H1 (cell line): ENCODE data around the gene CHMP1B. TPM values are rescaled to one million over a fixed set of nuclear protein-coding genes. Genes with fewer than 3 reads are reported as not detected.

ENCODE experiments used
- CTCF ChIA-PET: fragments of 300-600 bp; sonication (Branson Sonifier 250); formaldehyde crosslinking; loops from one replicate; lab custom pipeline; 2021; ENCODE audit not compliant: partially characterized antibody; lab: Charles Lee
- POLR2A ChIA-PET: fragments of 300-600 bp; sonication (Branson Sonifier 250); formaldehyde crosslinking; loops from one replicate; lab custom pipeline; 2021; ENCODE audit warnings: inconsistent platforms; ENCODE audit not compliant: partially characterized antibody; lab: Charles Lee
- DNase-seq, 2 experiments: peaks; one replicate each; pipeline versions ENCODE4 v3.0.0 to v3.0.0-alpha.2; 2010 to 2022; ENCODE audit warnings: low spot score in 2 of 2, low read depth in 1 of 2, mixed read lengths in 1 of 2
- FAIRE-seq: peaks from 2 replicates; lab custom pipeline; 2011; peaks lifted over from hg19 to GRCh38; lab: Jason Lieb, UNC
- H2AFZ ChIP-seq: 2 replicates; pipeline ENCODE4 v1.8.1; 2012; ENCODE audit warnings: low read length, inconsistent platforms
- H2AK5ac ChIP-seq: 2 replicates; pipeline ENCODE4 v1.6.1; 2013; ENCODE audit warnings: low read depth, low read length
- H2BK120ac ChIP-seq: replicated peaks from 2 replicates; pipeline ENCODE3; 2013; ENCODE audit warnings: low read depth, low read length, inconsistent platforms
- H2BK12ac ChIP-seq: 2 replicates; pipeline ENCODE4 v1.6.1; 2013; ENCODE audit warnings: low read depth, low read length
- H2BK15ac ChIP-seq: 2 replicates; pipeline ENCODE4 v1.6.1; 2013; ENCODE audit warnings: low read length
- H2BK20ac ChIP-seq: 2 replicates; pipeline ENCODE4 v1.6.1; 2013; ENCODE audit warnings: low read length
- H2BK5ac ChIP-seq: 2 replicates; pipeline ENCODE4 v1.6.1; 2013; ENCODE audit warnings: low read depth, low read length
- H3K14ac ChIP-seq: 2 replicates; pipeline ENCODE4 v1.6.1; 2013; ENCODE audit warnings: inconsistent platforms; ENCODE audit not compliant: insufficient read length
- H3K18ac ChIP-seq: 2 replicates; pipeline ENCODE4 v1.6.1; 2013; ENCODE audit warnings: low read length; ENCODE audit errors: extremely low read depth
- H3K23ac ChIP-seq: 2 replicates; pipeline ENCODE4 v1.6.1; 2013; ENCODE audit warnings: inconsistent platforms; ENCODE audit not compliant: insufficient read length
- H3K23me2 ChIP-seq: 2 replicates; pipeline ENCODE4 v1.6.1; 2013; ENCODE audit warnings: low read depth, low read length
- H3K27ac ChIP-seq: 2 replicates; pipeline ENCODE4 v1.6.1; 2011; ENCODE audit warnings: low read depth, low read length, inconsistent platforms
- H3K27me3 ChIP-seq, 4 experiments: replicated peaks in 1 of 4; 1 replicate in 1 of 4; 2 replicates in 3 of 4; pipeline versions ENCODE4 v1.6.1 to v1.8.1; 2011 to 2013; ENCODE audit warnings: low read length in 3 of 4, mild to moderate bottlenecking in 3 of 4, inconsistent platforms in 2 of 4, mixed read lengths in 2 of 4, moderate library complexity in 1 of 4; ENCODE audit not compliant: control insufficient read depth in 3 of 4, insufficient read depth in 3 of 4; ENCODE audit errors: extremely low read depth in 1 of 4
- H3K36me3 ChIP-seq, 4 experiments: 2 replicates each; pipeline versions ENCODE4 v1.6.1 to v1.8.1; 2011 to 2013; ENCODE audit warnings: mild to moderate bottlenecking in 4 of 4, low read length in 3 of 4, moderate library complexity in 2 of 4, control low read depth in 1 of 4, inconsistent platforms in 1 of 4; ENCODE audit not compliant: insufficient read depth in 4 of 4, control insufficient read depth in 2 of 4
- H3K4ac ChIP-seq: replicated peaks from 2 replicates; pipeline ENCODE3; 2013; ENCODE audit warnings: low read length, low read depth, mixed read lengths, inconsistent platforms; ENCODE audit not compliant: insufficient read length
- H3K4me1 ChIP-seq, 4 experiments: replicated peaks in 1 of 4; 1 replicate in 1 of 4; 2 replicates in 3 of 4; pipeline versions ENCODE4 v1.6.1 to v1.8.1; 2011 to 2013; ENCODE audit warnings: low read length in 3 of 4, inconsistent platforms in 2 of 4, mixed read lengths in 1 of 4; ENCODE audit not compliant: insufficient read depth in 4 of 4, control insufficient read depth in 3 of 4
- H3K4me2 ChIP-seq, 2 experiments: 2 replicates each; pipeline versions ENCODE4 v1.6.1 to v1.8.1; 2011 to 2013; ENCODE audit warnings: low read depth in 2 of 2, low read length in 2 of 2, control low read depth in 1 of 2, inconsistent platforms in 1 of 2, mild to moderate bottlenecking in 1 of 2; ENCODE audit not compliant: insufficient read depth in 1 of 2
- H3K4me3 ChIP-seq, 4 experiments: fragments of 200-600, 300-600 bp in 1 of 4; sonication (generic), shearing (Covaris generic), sonication (Bioruptor Twin) in 1 of 4; 2 replicates each; pipeline versions ENCODE4 v1.5.1 to v1.8.1; 2011 to 2016; ENCODE audit warnings: low read length in 4 of 4, low read depth in 3 of 4, control low read depth in 2 of 4, inconsistent platforms in 2 of 4, mild to moderate bottlenecking in 2 of 4, mixed read lengths in 1 of 4, moderate library complexity in 1 of 4; ENCODE audit not compliant: insufficient read depth in 2 of 4; ENCODE audit errors: extremely low read depth in 1 of 4
- H3K56ac ChIP-seq: replicated peaks from 2 replicates; pipeline ENCODE3; 2013; ENCODE audit warnings: low read depth, mild to moderate bottlenecking, mixed read lengths, low read length, inconsistent platforms; ENCODE audit not compliant: insufficient read length
- H3K79me1 ChIP-seq: 2 replicates; pipeline ENCODE4 v1.6.1; 2013; ENCODE audit warnings: low read depth, low read length, control low read depth
- H3K79me2 ChIP-seq, 2 experiments: 2 replicates each; pipeline versions ENCODE4 v1.6.1 to v1.8.1; 2012 to 2013; ENCODE audit warnings: low read length in 2 of 2, mild to moderate bottlenecking in 2 of 2, inconsistent platforms in 1 of 2; ENCODE audit not compliant: insufficient read depth in 2 of 2, control insufficient read depth in 1 of 2
- H3K9ac ChIP-seq, 4 experiments: replicated peaks in 1 of 4; 1 replicate in 1 of 4; 2 replicates in 3 of 4; pipeline versions ENCODE4 v1.6.1 to v1.8.1; 2011 to 2013; ENCODE audit warnings: low read depth in 3 of 4, low read length in 3 of 4, control low read depth in 2 of 4, mild to moderate bottlenecking in 2 of 4, moderate library complexity in 2 of 4, inconsistent platforms in 1 of 4; ENCODE audit errors: extremely low read depth in 1 of 4
- H3K9me3 ChIP-seq, 2 experiments: 2 replicates each; pipeline versions ENCODE4 v1.6.1 to v1.8.1; 2012 to 2013; ENCODE audit warnings: mild to moderate bottlenecking in 2 of 2, moderate library complexity in 2 of 2, control low read depth in 1 of 2, inconsistent platforms in 1 of 2, low read depth in 1 of 2, low read length in 1 of 2, mixed read lengths in 1 of 2; ENCODE audit not compliant: insufficient read depth in 2 of 2
- H4K20me1 ChIP-seq, 2 experiments: replicated peaks in 1 of 2; 2 replicates each; pipeline versions ENCODE3 to v1.8.1; 2011 to 2013; ENCODE audit warnings: inconsistent platforms in 2 of 2, low read length in 2 of 2, mild to moderate bottlenecking in 1 of 2; ENCODE audit not compliant: insufficient read depth in 2 of 2, control insufficient read depth in 1 of 2
- H4K5ac ChIP-seq: 2 replicates; pipeline ENCODE4 v1.6.1; 2013; ENCODE audit warnings: low read length, low read depth, mixed read lengths, inconsistent platforms; ENCODE audit not compliant: insufficient read length
- H4K8ac ChIP-seq: 2 replicates; pipeline ENCODE4 v1.8.0; 2013; ENCODE audit warnings: mild to moderate bottlenecking, moderate library complexity, low read length, inconsistent platforms; ENCODE audit not compliant: insufficient read depth; ENCODE audit errors: extremely low read depth
- H4K91ac ChIP-seq: replicated peaks from 2 replicates; pipeline ENCODE3; 2013; ENCODE audit warnings: low read length, mixed read lengths, inconsistent platforms; ENCODE audit not compliant: insufficient read length
- MAX ChIP-seq: IDR thresholded peaks from 2 replicates; pipeline ENCODE4 v1.6.1; 2012; ENCODE audit warnings: inconsistent platforms
- WGBS, 2 experiments: shearing (Covaris generic) in 1 of 2; methylation state at CpG; one replicate each; pipeline versions ENCODE4 v1.1.6 to v1.1.7; 2013 to 2015; ENCODE audit warnings: low lambda C conversion rate in 2 of 2, mixed read lengths in 2 of 2, inconsistent platforms in 1 of 2, low coverage in 1 of 2, missing lambda C conversion rate in 1 of 2; ENCODE audit not compliant: insufficient replicate concordance in 2 of 2, insufficient coverage in 1 of 2, insufficient read length in 1 of 2; ENCODE audit errors: extremely low coverage in 1 of 2, missing lambda C conversion rate in 1 of 2; 5-methylcytosine and 5-hydroxymethylcytosine counted together
- polyA plus RNA-seq, 7 experiments: library from polyadenylated mRNA; depleted of rRNA in 3 of 7; stranded (reverse) in 5 of 7; unstranded in 2 of 7; fragments of >200 nt in 5 of 7; fragments of 200-250 nt in 2 of 7; gene quantifications; 1 replicate in 5 of 7; 2 replicates in 1 of 7; 4 replicates in 1 of 7; pipeline versions ENCODE4 v1.2.1 to v1.2.3, GENCODE V29; 2011 to 2013; ENCODE audit warnings: missing spikeins in 2 of 7, mixed read lengths in 2 of 7
- total RNA-seq: library from RNA; stranded (reverse); fragmentation: NEBNext Ultra II Directional; extraction: Animal tissue kit (Norgen Biotek cat#: 25700); gene quantifications from 2 replicates; pipeline ENCODE4 v1.2.1, GENCODE V29; 2021
- TF ChIP-seq, protein P1 (sequence below), 3 experiments: IDR thresholded peaks; 1 replicate in 2 of 3; 2 replicates in 1 of 3; pipeline versions ENCODE4 v1.5.1 to v1.6.1; 2011; ENCODE audit warnings: low read length in 3 of 3, mild to moderate bottlenecking in 3 of 3, inconsistent platforms in 2 of 3, low read depth in 1 of 3, moderate library complexity in 1 of 3; ENCODE audit not compliant: insufficient read depth in 1 of 3; ENCODE audit errors: control extremely low read depth in 1 of 3

CHMP1B gene
- total and polyA plus RNA-seq, 2 of the 8 experiments (the other 6 are each of a cell fraction or from before 2014, with no cell fraction given), result 30.5 to 43.2 TPM

DNA sequence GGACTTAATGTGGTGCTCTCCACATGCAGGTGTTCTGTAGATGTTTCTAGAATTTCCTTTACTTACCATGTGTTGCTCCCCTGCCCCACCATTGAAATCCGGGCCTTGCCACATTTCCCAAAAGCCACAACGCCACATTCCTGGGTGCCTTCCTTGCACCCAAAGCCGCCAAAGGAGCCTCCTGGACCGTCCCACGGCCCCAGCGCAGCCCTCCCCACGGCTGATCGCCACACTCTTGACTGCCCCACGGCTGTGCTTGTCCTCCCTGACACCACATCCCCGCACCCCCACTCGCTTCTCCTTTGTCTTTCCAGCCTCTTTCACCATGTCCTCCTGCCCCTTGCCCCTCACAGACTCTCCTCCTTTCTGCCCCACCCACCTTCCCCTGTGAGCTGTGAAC, 40.2 kb upstream of the CHMP1B start:
- Histone ChIP-seq H4K5ac (no peak overlapping the region), H3K4me1 (peaks cover 16 to 32% (median 22%) of the 10 kb centered on the region in 4 experiments), H4K8ac (peak overlapping the region; percentile 63; the same call in 1 of the 2 replicates), H3K18ac (peak overlapping the region; percentile 79; the same call in 1 of the 2 replicates), H3K56ac (no peak overlapping the region), H3K79me2 (no peaks in the 10 kb centered on the region), H2BK20ac (peak overlapping the region; percentile 88), H3K36me3 (no peaks in the 10 kb centered on the region), H3K23me2 (no peaks in the 10 kb centered on the region), H4K91ac (peak overlapping the region; percentile 93), H2AK5ac (no peak overlapping the region), H2BK5ac (peak overlapping the region; percentile 90; the same call in 1 of the 2 replicates), H3K4me2 (no peak overlapping the region), H3K14ac (peak overlapping the region; percentile 84), H2BK12ac (no peak overlapping the region; the same call in 1 of the 2 replicates), H3K79me1 (no peaks in the 10 kb centered on the region), H3K27ac (no peak overlapping the region), H2BK15ac (0 out of 2 replicates have a peak overlapping the region, but pooled peaks have one; percentile 47), H2BK120ac (no peak overlapping the region), H3K9ac (no peak overlapping the region), H3K9me3 (no peaks in the 10 kb centered on the region), H3K27me3 (no peaks in the 10 kb centered on the region), H2AFZ (no peak overlapping the region), H3K4ac (no peak overlapping the region), H3K4me3 (no peak overlapping the region), H3K23ac (no peak overlapping the region), H4K20me1 (no peaks in the 10 kb centered on the region)
- ChIA-PET POLR2A (interaction anchor here (0.8 kb wide), 1 partner anchor 18 kb away, joined by 3 read pairs; no protein-coding TSS in a partner anchor), CTCF (interaction anchor here (1.2 to 1.7 kb wide), 6 partner anchors 13 to 156 kb away, joined by 3 to 5 read pairs (median 4); no protein-coding TSS in a partner anchor)
- FAIRE-seq (no peak), DNase-seq (no peak)
- WGBS, 2 experiments, result 84% methylated on average over 11 of the region's 11 CpGs; no CpG with 5 or more reads in 1 of the 2 experiments
- no peak for TF ChIP-seq MAX
- TF ChIP-seq, protein P1, sequence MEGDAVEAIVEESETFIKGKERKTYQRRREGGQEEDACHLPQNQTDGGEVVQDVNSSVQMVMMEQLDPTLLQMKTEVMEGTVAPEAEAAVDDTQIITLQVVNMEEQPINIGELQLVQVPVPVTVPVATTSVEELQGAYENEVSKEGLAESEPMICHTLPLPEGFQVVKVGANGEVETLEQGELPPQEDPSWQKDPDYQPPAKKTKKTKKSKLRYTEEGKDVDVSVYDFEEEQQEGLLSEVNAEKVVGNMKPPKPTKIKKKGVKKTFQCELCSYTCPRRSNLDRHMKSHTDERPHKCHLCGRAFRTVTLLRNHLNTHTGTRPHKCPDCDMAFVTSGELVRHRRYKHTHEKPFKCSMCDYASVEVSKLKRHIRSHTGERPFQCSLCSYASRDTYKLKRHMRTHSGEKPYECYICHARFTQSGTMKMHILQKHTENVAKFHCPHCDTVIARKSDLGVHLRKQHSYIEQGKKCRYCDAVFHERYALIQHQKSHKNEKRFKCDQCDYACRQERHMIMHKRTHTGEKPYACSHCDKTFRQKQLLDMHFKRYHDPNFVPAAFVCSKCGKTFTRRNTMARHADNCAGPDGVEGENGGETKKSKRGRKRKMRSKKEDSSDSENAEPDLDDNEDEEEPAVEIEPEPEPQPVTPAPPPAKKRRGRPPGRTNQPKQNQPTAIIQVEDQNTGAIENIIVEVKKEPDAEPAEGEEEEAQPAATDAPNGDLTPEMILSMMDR (IDR thresholded peaks at IDR 0.05; ENCODE audit: control extremely low read depth in 1 of 3, insufficient read depth in 1 of 3, low read depth in 1 of 3, low read length in 3 of 3), result no peak
